DOHH2 (cell line): ENCODE data around the gene DNAH10.

Source experiments
- EZH2phosphoT487 ChIP-seq: fragments of 200-600 bp; sonication (generic); IDR thresholded peaks from 2 replicates; pipeline ENCODE4 v1.6.1; 2017; ENCODE audit warnings: borderline replicate concordance, mild to moderate bottlenecking, antibody characterized with exemption, low read length, moderate library complexity, mixed read lengths
- TF ChIP-seq, protein P1 (sequence below): fragments of 200-600 bp; sonication (generic); IDR thresholded peaks from one replicate; pipeline ENCODE4 v1.5.1; 2014; ENCODE audit warnings: antibody characterized with exemption, mild to moderate bottlenecking, low read depth, low read length; ENCODE audit not compliant: poor library complexity, severe bottlenecking

DNA sequence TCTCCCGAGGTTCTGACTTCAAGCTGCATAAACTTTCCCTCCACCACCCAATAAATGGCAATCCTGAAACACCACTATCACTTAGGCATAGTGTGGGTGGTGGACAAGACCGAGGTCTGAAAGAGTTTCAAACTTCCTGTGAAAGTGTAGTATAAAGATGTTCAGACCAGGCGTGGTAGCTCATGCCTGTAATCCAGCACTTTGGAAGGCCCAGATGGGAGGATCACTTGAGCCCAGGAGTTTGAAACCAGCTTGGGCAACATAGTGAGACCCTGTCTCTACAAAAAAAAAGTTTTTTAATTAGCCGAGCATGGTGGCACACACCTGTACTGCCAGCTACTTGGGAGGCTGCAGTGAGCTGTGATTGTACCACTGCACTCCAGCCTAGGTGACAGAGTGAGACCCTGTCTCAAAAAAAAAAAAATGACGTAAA lies 148.7 kb downstream of the DNAH10 start:
- TF ChIP-seq, protein P1, sequence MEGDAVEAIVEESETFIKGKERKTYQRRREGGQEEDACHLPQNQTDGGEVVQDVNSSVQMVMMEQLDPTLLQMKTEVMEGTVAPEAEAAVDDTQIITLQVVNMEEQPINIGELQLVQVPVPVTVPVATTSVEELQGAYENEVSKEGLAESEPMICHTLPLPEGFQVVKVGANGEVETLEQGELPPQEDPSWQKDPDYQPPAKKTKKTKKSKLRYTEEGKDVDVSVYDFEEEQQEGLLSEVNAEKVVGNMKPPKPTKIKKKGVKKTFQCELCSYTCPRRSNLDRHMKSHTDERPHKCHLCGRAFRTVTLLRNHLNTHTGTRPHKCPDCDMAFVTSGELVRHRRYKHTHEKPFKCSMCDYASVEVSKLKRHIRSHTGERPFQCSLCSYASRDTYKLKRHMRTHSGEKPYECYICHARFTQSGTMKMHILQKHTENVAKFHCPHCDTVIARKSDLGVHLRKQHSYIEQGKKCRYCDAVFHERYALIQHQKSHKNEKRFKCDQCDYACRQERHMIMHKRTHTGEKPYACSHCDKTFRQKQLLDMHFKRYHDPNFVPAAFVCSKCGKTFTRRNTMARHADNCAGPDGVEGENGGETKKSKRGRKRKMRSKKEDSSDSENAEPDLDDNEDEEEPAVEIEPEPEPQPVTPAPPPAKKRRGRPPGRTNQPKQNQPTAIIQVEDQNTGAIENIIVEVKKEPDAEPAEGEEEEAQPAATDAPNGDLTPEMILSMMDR = no peak
- no peak for TF ChIP-seq EZH2phosphoT487
